Right ventricle myocardium superior (tissue), 1 donor: Measurements from ENCODE around the gene PSMB7. TPM values are rescaled to one million over a fixed set of nuclear protein-coding genes. Genes with fewer than 3 reads are reported as not detected.

Source experiments
- ATAC-seq: fragments of 200-7000 bp; cut with Tn5 transposase; one replicate; pipeline ENCODE4 v1.9.1; 2020; ENCODE audit warnings: mild to moderate bottlenecking; ENCODE audit not compliant: poor library complexity
- DNase-seq: peaks from one replicate; pipeline ENCODE4 v3.0.0-alpha.2; 2020
- intact Hi-C: fragments of 100-400 bp; cut with DNase I; formaldehyde crosslinking; loops from one replicate; pipeline ENCODE4 v1.11.2; 2022
- long read RNA-seq: library from polyadenylated mRNA; unstranded; transcript quantifications from one replicate; pipeline ENCODE4 v2.0.0, GENCODE V29; 2021
- total RNA-seq: library from RNA; stranded (reverse); fragmentation: NEBNext Ultra II Directional; extraction: Animal tissue kit (Norgen Biotek cat#: 25700); gene quantifications from one replicate; pipeline ENCODE4 v1.2.1, GENCODE V29; 2021
- donor health status: DM: no; HTN: yes; CAD: no; lungs with severe emphysema.

PSMB7 gene
- total RNA-seq: 172 TPM
- long read RNA-seq, transcript PSMB7-201 (8 exons, 980 nt): major isoform, 133 of 138 reads
- long read RNA-seq, partial matches to known transcripts: 3 of 138 reads
- long read RNA-seq, other reads (novel, unspliced or antisense): 2 of 138 reads

GRCh38 chr9:124415102-124415851, at the start of gene PSMB7:
Gene PSMB7 (minus strand): TSS chr9:124415442. CDS start chr9:124415425, 17 bp downstream.
- ATAC-seq (peak; percentile 96), DNase-seq (peak; percentile 97)
- intact Hi-C loops: no loop called here

- ATAC-seq (no peak), DNase-seq (no peak)
- intact Hi-C loops: no loop called here
Measured at GRCh38 chr9:124462739-124463138, 47.5 kb upstream of the PSMB7 start.

GRCh38 chr9:124458441-124458840, 43.2 kb upstream of the PSMB7 start:
- intact Hi-C loops: no loop called here
- DNase-seq (no peak), ATAC-seq (no peak)

GRCh38 chr9:124457887-124458431, 42.7 kb upstream of the PSMB7 start:
- ATAC-seq (no peak), DNase-seq (no peak)
- intact Hi-C loops: no loop called here

- ATAC-seq (no peak), DNase-seq (no peak)
- intact Hi-C loops: no loop called here
Measured at GRCh38 chr9:124457079-124457886, 42.0 kb upstream of the PSMB7 start.

- DNase-seq (no peak), ATAC-seq (no peak)
- intact Hi-C loops: no loop called here
Measured at GRCh38 chr9:124456341-124457078, 41.3 kb upstream of the PSMB7 start.

GRCh38 chr9:124455820-124456219, 40.6 kb upstream of the PSMB7 start:
- intact Hi-C loops: no loop called here
- DNase-seq (peak; percentile 9), ATAC-seq (no peak)

- DNase-seq (no peak), ATAC-seq (no peak)
- intact Hi-C loops: no loop called here
Measured at GRCh38 chr9:124454791-124455443, 39.7 kb upstream of the PSMB7 start.

- intact Hi-C loops: no loop called here
- ATAC-seq: no peak
- no peak for DNase-seq
Measured at GRCh38 chr9:124454296-124454695, 39.1 kb upstream of the PSMB7 start.

GRCh38 chr9:124453586-124454191, 38.4 kb upstream of the PSMB7 start:
- ATAC-seq (no peak), DNase-seq (no peak)
- intact Hi-C loops: no loop called here

GRCh38 chr9:124452841-124453585, 37.8 kb upstream of the PSMB7 start:
- DNase-seq (no peak), ATAC-seq (no peak)
- intact Hi-C loops: no loop called here

GRCh38 chr9:124452326-124452725, 37.1 kb upstream of the PSMB7 start:
- ATAC-seq: no peak
- intact Hi-C loops: no loop called here
- no peak for DNase-seq

- intact Hi-C loops: no loop called here
- ATAC-seq: no peak
- no peak for DNase-seq
Measured at GRCh38 chr9:124450931-124451661, 35.9 kb upstream of the PSMB7 start.

GRCh38 chr9:124450241-124450924, 35.1 kb upstream of the PSMB7 start, which contains the start of gene ADGRD2:
Gene ADGRD2 (plus strand): TSS chr9:124450451. CDS start chr9:124451667, 1,216 bp downstream.
- ATAC-seq (no peak), DNase-seq (no peak)
- intact Hi-C loops: no loop called here

GRCh38 chr9:124449381-124450151, 34.3 kb upstream of the PSMB7 start:
- no peak for ATAC-seq
- DNase-seq: no peak
- intact Hi-C loops: no loop called here
